GM12872 (cell line): Measurements from ENCODE around the gene TNRC6C.

Source experiments
- CTCF ChIP-seq: IDR thresholded peaks from 3 replicates; pipeline ENCODE4 v1.5.1; 2011; ENCODE audit warnings: low read depth, mild to moderate bottlenecking, low read length, moderate library complexity; ENCODE audit not compliant: insufficient read depth

Gene TNRC6C

GRCh38 chr17:78002166-78002565, 43.7 kb downstream of the TNRC6C start:
- no peak for TF ChIP-seq CTCF

DNA sequence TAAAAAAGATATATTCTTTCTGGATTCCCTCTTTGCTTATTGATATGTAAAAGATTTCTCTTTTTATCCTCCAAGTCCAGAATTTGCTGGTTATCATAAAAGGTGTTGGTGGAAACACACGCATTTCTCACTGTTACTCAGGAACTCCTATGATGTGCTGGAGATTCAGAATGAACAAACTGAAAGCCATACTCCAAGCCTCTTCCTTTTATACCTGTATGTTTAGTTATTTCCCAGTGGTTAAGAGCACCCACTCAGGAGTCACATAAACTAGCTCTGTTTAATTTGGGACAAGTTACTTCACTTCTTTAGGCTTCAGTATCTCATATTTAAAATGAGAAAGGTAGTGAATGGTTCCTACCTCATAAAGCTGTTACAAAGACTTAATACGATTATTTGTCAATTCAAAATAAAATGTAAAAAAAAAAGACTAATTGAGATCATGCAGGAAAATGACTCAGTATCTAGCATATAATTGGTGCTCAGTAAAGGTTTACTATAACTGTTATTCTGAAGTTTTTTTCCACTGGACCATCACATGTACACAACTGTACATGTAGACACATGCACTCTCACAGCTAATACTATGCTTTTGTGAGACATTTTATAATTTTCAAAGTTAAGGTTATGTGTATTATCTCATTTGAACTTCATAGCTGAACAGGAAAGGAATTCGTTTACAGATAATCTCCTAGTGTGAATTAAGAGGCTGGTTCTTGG, 47.1 kb downstream of the TNRC6C start:
- no peak for TF ChIP-seq CTCF

DNA sequence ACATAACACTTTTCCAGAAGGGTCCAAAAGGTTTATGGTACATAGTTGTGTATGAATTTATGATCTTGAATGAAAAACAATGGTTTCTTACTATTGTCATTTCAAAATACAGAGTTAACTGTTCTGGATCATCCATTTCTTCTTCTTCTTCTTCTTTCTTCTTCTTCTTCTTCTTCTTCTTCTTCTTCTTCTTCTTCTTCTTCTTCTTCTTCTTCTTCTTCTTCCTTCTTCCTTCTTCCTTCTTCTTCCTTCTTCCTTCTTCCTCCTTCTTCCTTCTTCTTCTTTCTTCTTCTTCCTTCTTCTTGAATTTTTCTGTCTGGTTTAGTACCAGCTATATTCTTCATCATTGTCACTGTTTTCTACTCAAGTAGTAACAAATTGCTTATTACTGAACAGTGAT, 47.8 kb downstream of the TNRC6C start:
- TF ChIP-seq CTCF: no peak

DNA sequence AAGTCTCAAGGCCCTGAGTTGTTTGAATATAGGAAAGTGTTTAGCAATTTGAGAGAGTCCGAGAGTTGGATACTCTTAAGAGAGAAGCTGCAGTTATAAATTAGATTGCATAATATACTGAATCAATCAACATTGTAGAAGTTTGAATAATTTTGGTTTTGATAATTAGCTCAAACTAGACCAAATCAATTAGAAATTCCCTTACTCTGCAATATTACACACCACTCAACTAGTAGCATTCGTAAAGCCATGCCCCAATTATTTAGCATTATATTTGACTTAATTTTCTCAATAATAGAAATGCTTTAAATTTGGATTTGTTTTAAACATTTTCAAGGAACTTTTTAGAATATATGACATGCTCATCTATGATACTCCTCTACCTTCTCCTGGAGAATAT, 49.1 kb downstream of the TNRC6C start:
- no peak for TF ChIP-seq CTCF

DNA sequence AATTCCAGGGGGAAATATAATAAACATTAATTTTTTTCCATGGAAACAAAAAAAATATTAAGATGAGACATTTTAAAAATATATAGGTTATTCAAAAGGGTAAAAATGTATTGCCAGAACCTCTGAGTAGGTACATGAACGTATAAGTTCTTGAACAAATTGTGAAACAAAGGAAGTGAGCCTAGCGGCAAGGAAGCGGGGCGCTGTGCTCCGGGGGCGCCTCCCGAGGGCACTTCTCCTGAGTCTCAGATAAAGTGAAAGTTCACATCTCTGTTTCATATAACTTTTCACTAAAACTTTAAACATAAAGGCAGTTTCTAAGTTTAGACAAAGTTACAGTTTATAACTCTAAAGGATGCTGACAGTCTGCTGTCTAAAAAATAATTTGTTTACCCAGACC, 52.3 kb downstream of the TNRC6C start:
- TF ChIP-seq CTCF: peak; percentile 24; the same call in 1 of the 3 replicates

- TF ChIP-seq CTCF: no peak
These were observed 53.9 kb downstream of the TNRC6C start for GRCh38 chr17:78012428-78012827.

- peak; percentile 77 for TF ChIP-seq CTCF
These were observed 55.4 kb downstream of the TNRC6C start for GRCh38 chr17:78013683-78014467.
